GM12878 (cell line): Measurements from ENCODE around the gene IL26. TPM values are rescaled to one million over a fixed set of nuclear protein-coding genes. Genes with fewer than 3 reads are reported as not detected.

Experiments used
- BACH1 ChIP-seq: fragments of 450-650 bp; IDR thresholded peaks from 2 replicates; pipeline ENCODE4 v1.6.1; 2017; ENCODE audit warnings: mild to moderate bottlenecking, borderline replicate concordance
- BHLHE40 ChIP-seq, 2 experiments: fragments of 450-650 bp in 1 of 2; IDR thresholded peaks; 2 replicates each; pipeline ENCODE4 v1.6.1; 2011 to 2017; ENCODE audit warnings: low read depth in 2 of 2, borderline replicate concordance in 1 of 2, improper control_type of control experiment in 1 of 2, low read length in 1 of 2, mild to moderate bottlenecking in 1 of 2
- CBFB ChIP-seq: IDR thresholded peaks from 2 replicates; pipeline ENCODE4 v1.6.1; 2016; ENCODE audit warnings: antibody characterized with exemption, low read depth
- CHD1 ChIP-seq: IDR thresholded peaks from 2 replicates; pipeline ENCODE4 v1.6.1; 2012; ENCODE audit warnings: low read depth, low read length, improper control_type of control experiment
- CHD4 ChIP-seq: fragments of 200-600 bp; sonication (generic); IDR thresholded peaks from 2 replicates; pipeline ENCODE4 v1.6.1; 2016; ENCODE audit warnings: mild to moderate bottlenecking
- CREB1 ChIP-seq: IDR thresholded peaks from 2 replicates; pipeline ENCODE4 v1.6.1; 2012; ENCODE audit warnings: low read depth, mild to moderate bottlenecking, inconsistent platforms
- DPF2 ChIP-seq: fragments of 450-650 bp; IDR thresholded peaks from 2 replicates; pipeline ENCODE4 v1.6.1; 2017; ENCODE audit warnings: mild to moderate bottlenecking
- EED ChIP-seq: sonication (generic); IDR thresholded peaks from 2 replicates; pipeline ENCODE4 v1.6.1; 2016; ENCODE audit warnings: antibody characterized with exemption, low read depth
- FOS ChIP-seq: IDR thresholded peaks from 3 replicates; pipeline ENCODE4 v1.6.1; 2011; ENCODE audit warnings: borderline replicate concordance; ENCODE audit not compliant: insufficient read length; ENCODE audit errors: extremely low read depth
- HDAC2 ChIP-seq: fragments of 200-600 bp; sonication (generic); IDR thresholded peaks from 2 replicates; pipeline ENCODE4 v1.6.1; 2017
- HDGF ChIP-seq: fragments of 450-650 bp; IDR thresholded peaks from 2 replicates; pipeline ENCODE4 v1.6.1; 2016; ENCODE audit warnings: antibody characterized with exemption
- KAT2A ChIP-seq: conservative IDR thresholded peaks from 2 replicates; pipeline ENCODE4 v1.6.1; 2011; ENCODE audit warnings: low read depth, low read length; ENCODE audit not compliant: control insufficient read depth
- MEF2A ChIP-seq: IDR thresholded peaks from 2 replicates; pipeline ENCODE4 v1.6.1; 2011; ENCODE audit warnings: low read depth, mild to moderate bottlenecking, low read length, moderate library complexity; ENCODE audit not compliant: insufficient read depth
- MXI1 ChIP-seq: fragments of 150-350 bp; IDR thresholded peaks from 2 replicates; pipeline ENCODE4 v1.6.1; 2011; ENCODE audit warnings: low read depth, mild to moderate bottlenecking, inconsistent platforms, low read length, improper control_type of control experiment
- NFYB ChIP-seq: IDR thresholded peaks from 2 replicates; pipeline ENCODE4 v1.6.1; 2011; ENCODE audit warnings: low read depth, mild to moderate bottlenecking, low read length, improper control_type of control experiment, moderate library complexity; ENCODE audit not compliant: insufficient read depth
- PAX5 ChIP-seq: IDR thresholded peaks from 2 replicates; pipeline ENCODE4 v1.6.1; 2011; ENCODE audit warnings: low read depth, low read length, borderline replicate concordance
- RAD51 ChIP-seq: fragments of 450-650 bp; IDR thresholded peaks from 2 replicates; pipeline ENCODE4 v1.6.1; 2016; ENCODE audit warnings: moderate library complexity, mild to moderate bottlenecking, inconsistent platforms
- RUNX3 ChIP-seq: IDR thresholded peaks from 2 replicates; pipeline ENCODE4 v1.6.1; 2012; ENCODE audit warnings: low read length, inconsistent platforms
- STAT3 ChIP-seq: IDR thresholded peaks from 2 replicates; pipeline ENCODE4 v1.6.1; 2011; ENCODE audit warnings: low read depth, low read length, improper control_type of control experiment
- SUPT20H ChIP-seq: IDR thresholded peaks from 2 replicates; pipeline ENCODE4 v1.6.1; 2011; ENCODE audit warnings: low read depth, mild to moderate bottlenecking, low read length, moderate library complexity, borderline replicate concordance; ENCODE audit not compliant: control insufficient read depth
- TARDBP ChIP-seq: IDR thresholded peaks from 2 replicates; pipeline ENCODE4 v1.6.1; 2016; ENCODE audit warnings: borderline replicate concordance
- ZZZ3 ChIP-seq: IDR thresholded peaks from 2 replicates; pipeline ENCODE4 v1.6.1; 2011; ENCODE audit warnings: low read depth; ENCODE audit not compliant: control insufficient read depth, insufficient read length
- polyA plus RNA-seq, 11 experiments: library from polyadenylated mRNA; depleted of rRNA in 4 of 11; unstranded in 6 of 11; stranded (reverse) in 5 of 11; fragments of >200 nt; fragmentation: Nextera tagmentation in 4 of 11; fragmentation: Illumina TruSeq in 1 of 11; extraction: Ambion mirVana in 4 of 11; extraction: Trizol in 1 of 11; gene quantifications; 1 replicate in 1 of 11; 2 replicates in 10 of 11; pipeline versions ENCODE4 v1.2.1 to v1.2.3, GENCODE V29; 2011 to 2016; ENCODE audit warnings: inconsistent platforms in 2 of 11, missing spikeins in 2 of 11, low read depth in 1 of 11
- total RNA-seq, 4 experiments: library from RNA; depleted of rRNA in 3 of 4; stranded (reverse); fragments of >200 nt in 3 of 4; fragmentation: Illumina TruSeq in 1 of 4; extraction: Trizol in 1 of 4; gene quantifications; 2 replicates each; pipeline versions ENCODE4 v1.2.1 to v1.2.3, GENCODE V29; 2013 to 2021
- TF ChIP-seq, protein P1 (sequence below): fragments of 450-650 bp; IDR thresholded peaks from 2 replicates; pipeline ENCODE4 v1.6.1; 2016; ENCODE audit warnings: mild to moderate bottlenecking
- TF ChIP-seq, protein P2 (sequence below): fragments of 450-650 bp; conservative IDR thresholded peaks from 2 replicates; pipeline ENCODE4 v1.6.1; 2017; ENCODE audit warnings: mild to moderate bottlenecking, moderate library complexity
- TF ChIP-seq, protein P3 (sequence below): IDR thresholded peaks from 2 replicates; pipeline ENCODE4 v1.6.1; 2011; ENCODE audit warnings: low read depth, low read length, improper control_type of control experiment, borderline replicate concordance
- TF ChIP-seq, protein P4 (sequence below): fragments of 450-650 bp; IDR thresholded peaks from 2 replicates; pipeline ENCODE4 v1.6.1; 2017; ENCODE audit warnings: low read depth, mild to moderate bottlenecking, moderate library complexity

Gene IL26
- total and polyA plus RNA-seq, 10 of the 15 experiments (the other 5 are each of a cell fraction or from before 2014, with no cell fraction given), result not detected

DNA sequence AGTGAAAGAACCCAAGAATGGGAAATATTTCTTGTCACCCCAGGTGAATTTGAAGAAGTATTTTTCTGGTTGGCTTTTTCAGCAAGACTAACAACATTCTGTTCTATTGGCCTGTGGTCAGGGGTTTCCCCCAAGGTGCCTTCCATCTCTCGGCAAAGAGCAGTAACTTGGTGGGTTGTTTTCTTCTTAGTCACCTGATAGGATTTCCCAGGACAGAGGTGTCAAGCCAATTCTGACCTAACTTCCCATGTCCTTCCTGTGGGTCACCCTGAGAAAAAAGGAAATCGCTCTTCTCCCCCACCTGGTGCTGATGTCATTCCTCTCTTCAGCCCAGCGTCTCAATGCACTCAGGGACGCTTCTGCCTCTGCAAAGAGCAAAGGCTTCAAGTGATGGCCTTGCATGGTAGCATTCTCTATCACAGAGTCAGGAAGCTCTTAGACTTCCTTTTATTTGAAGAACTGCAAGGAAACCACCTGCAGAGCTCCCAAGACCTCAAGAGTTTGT, 50.0 kb downstream of the IL26 start (continued):
- TF ChIP-seq CHD4 (no peak), KAT2A (no peak), CREB1 (peak; percentile 62; the same call in 1 of the 2 replicates), CBFB (no peak), CHD1 (no peak), MEF2A (no peak), BACH1 (no peak), FOS (no peak), TARDBP (no peak), BHLHE40 (IDR thresholded peaks at IDR 0.05; ENCODE audit: borderline replicate concordance in 1 of 2, low read depth in 2 of 2, low read length in 1 of 2) (0 out of 4 replicates have a peak, but pooled peaks of 1 of the 2 experiments have one; percentile 18), EED (peak; percentile 70; the same call in 1 of the 2 replicates), ZZZ3 (no peak), RUNX3 (peak; percentile 91), PAX5 (no peak), STAT3 (no peak), MXI1 (peak; percentile 99), RAD51 (peak; percentile 22; the same call in 1 of the 2 replicates), HDAC2 (no peak), DPF2 (0 out of 2 replicates have a peak, but pooled peaks have one; percentile 34), SUPT20H (no peak), NFYB (peak; percentile 52; the same call in 1 of the 2 replicates), HDGF (no peak)
- TF ChIP-seq, protein P1, sequence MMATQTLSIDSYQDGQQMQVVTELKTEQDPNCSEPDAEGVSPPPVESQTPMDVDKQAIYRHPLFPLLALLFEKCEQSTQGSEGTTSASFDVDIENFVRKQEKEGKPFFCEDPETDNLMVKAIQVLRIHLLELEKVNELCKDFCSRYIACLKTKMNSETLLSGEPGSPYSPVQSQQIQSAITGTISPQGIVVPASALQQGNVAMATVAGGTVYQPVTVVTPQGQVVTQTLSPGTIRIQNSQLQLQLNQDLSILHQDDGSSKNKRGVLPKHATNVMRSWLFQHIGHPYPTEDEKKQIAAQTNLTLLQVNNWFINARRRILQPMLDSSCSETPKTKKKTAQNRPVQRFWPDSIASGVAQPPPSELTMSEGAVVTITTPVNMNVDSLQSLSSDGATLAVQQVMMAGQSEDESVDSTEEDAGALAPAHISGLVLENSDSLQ, result no peak
- TF ChIP-seq, protein P2, sequence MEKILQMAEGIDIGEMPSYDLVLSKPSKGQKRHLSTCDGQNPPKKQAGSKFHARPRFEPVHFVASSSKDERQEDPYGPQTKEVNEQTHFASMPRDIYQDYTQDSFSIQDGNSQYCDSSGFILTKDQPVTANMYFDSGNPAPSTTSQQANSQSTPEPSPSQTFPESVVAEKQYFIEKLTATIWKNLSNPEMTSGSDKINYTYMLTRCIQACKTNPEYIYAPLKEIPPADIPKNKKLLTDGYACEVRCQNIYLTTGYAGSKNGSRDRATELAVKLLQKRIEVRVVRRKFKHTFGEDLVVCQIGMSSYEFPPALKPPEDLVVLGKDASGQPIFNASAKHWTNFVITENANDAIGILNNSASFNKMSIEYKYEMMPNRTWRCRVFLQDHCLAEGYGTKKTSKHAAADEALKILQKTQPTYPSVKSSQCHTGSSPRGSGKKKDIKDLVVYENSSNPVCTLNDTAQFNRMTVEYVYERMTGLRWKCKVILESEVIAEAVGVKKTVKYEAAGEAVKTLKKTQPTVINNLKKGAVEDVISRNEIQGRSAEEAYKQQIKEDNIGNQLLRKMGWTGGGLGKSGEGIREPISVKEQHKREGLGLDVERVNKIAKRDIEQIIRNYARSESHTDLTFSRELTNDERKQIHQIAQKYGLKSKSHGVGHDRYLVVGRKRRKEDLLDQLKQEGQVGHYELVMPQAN, result no peak
- TF ChIP-seq, protein P3, sequence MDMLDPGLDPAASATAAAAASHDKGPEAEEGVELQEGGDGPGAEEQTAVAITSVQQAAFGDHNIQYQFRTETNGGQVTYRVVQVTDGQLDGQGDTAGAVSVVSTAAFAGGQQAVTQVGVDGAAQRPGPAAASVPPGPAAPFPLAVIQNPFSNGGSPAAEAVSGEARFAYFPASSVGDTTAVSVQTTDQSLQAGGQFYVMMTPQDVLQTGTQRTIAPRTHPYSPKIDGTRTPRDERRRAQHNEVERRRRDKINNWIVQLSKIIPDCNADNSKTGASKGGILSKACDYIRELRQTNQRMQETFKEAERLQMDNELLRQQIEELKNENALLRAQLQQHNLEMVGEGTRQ, result no peak
- TF ChIP-seq, protein P4, sequence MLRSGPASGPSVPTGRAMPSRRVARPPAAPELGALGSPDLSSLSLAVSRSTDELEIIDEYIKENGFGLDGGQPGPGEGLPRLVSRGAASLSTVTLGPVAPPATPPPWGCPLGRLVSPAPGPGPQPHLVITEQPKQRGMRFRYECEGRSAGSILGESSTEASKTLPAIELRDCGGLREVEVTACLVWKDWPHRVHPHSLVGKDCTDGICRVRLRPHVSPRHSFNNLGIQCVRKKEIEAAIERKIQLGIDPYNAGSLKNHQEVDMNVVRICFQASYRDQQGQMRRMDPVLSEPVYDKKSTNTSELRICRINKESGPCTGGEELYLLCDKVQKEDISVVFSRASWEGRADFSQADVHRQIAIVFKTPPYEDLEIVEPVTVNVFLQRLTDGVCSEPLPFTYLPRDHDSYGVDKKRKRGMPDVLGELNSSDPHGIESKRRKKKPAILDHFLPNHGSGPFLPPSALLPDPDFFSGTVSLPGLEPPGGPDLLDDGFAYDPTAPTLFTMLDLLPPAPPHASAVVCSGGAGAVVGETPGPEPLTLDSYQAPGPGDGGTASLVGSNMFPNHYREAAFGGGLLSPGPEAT, result peak; percentile 40; the same call in 1 of the 2 replicates
